Stimulated activated CD4-positive, alpha-beta T cell treated with anti-CD3 and anti-CD28 coated beads, Interleukin-2, amount 100 ng/mL, for 24 hours (primary cell): ENCODE results near the gene KAT2B.
A peak's percentile ranks its signal among the peaks of the same experiment; 100 is the strongest.

Experiments
- DNase-seq, 2 donors: peaks; one replicate each; pipeline ENCODE4 v3.0.0-alpha.2; 2020

Gene KAT2B

DNA sequence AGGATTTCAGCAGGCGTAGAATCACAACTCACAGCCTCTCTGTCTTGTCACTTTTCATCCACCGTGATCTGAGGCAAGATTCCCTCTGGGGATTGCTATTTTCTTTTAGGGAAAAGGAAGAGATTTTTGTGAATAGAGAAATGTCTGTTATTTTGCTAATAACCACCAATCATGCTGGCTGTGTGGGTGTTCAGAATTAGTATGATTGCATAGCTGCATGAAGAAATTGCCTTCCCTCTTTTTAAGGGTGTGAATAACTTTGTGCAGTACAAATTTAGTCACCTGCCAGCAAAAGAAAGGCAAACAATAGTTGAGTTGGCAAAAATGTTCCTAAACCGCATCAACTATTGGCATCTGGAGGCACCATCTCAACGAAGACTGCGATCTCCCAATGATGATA, 60.8 kb downstream of the KAT2B start:
- DNase-seq = no peak

DNA sequence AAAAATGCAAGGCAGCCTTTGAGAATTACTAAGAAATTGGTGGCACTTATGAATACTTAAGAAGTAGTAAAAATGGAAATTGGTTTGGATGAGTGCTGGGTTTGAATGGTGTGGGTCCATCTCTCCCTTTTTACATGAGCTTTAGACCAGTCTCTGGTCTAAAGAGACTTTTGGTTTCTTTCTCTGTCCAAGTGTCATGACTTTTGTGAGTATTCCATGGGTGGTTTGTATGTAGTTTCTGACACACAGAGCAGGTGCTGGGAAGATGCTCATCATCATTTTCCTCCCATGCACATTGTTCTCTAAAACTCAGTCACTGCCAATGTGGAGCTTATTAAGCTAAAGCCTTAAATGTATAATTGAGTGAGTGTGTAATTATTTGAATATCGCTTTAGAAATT, 63.5 kb downstream of the KAT2B start:
- no peak for DNase-seq

- DNase-seq = peak; percentile 49 to 54
Observed at GRCh38 chr3:20104167-20104661, 64.0 kb downstream of the KAT2B start.

DNA sequence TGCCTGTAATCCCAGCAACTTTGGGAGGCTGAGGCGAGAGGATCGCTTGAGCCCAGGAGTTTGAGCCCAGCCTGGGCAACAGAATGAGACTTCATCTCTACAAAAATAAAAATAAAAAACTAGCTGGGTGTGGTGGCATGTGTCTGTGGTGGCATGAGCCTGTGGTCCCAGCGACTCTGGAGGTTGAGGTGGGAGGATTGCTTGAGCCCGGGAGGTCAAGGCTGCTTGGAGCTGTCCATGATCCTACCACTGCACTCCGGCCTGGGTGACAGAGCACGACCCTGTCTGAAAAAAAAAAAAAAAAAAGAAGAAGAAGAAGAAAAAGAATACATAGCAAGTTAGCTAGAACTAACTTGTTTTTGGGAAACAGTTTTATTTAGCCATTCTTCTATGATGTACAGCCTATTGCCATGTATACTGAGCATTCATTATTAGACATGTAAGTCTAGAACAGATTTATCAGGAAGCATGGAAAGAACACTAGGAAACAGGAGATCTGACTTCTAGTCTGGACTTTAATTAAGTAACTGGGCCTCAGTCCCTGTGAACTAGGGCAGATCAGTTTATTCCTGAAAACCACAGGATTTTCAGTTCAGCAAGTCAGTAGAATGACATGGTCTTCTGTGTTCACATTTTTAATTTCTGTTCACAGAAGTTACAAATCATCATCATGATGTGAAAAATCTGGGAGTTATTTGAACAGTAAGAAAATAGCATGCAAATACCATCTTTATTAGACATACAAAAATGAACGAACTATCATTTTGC, 65.5 kb downstream of the KAT2B start:
- DNase-seq = no peak

GRCh38 chr3:20107722-20108121, 67.5 kb downstream of the KAT2B start:
- no peak for DNase-seq

DNA sequence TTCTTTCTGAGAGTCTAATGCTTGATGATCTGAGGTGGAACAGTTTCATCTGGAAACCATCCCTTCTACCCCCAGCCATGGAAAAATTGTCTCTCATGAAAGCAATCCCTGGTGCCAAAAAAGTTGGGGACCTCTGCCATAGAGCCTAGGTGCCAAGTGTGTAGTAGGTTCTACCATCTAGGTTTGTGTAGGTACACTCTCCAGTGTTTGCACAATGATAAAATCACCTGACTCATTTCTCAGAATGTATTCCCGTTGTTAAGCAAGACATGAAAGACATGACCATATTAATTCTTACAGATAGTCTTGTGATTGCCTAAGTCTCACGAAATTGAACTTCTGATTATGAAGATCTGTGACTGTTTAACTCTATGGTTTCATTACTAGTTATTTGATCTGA, 68.6 kb downstream of the KAT2B start:
- no peak for DNase-seq

DNA sequence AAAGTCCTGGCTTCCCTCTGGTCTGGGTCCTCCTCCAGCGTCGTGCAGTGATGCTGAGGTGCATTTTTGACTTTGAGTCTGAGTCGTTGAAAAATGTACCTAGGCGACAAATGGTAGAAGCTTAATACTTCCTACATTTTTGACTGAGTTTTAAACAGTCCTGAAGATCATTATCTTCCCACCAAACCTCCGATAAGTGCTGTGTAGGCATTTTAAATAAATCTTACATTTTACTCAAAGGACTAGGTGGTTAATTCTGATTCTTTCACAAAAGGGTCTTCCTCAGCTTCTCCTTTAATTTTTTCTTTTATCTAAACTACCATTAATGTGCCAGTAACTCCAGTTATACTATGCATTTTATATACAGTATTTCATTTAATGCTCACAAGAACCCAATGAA, 70.6 kb downstream of the KAT2B start:
- no peak for DNase-seq

GRCh38 chr3:20111836-20112235, 71.6 kb downstream of the KAT2B start:
- no peak for DNase-seq

- DNase-seq = no peak
Observed at GRCh38 chr3:20121088-20121487, 80.8 kb downstream of the KAT2B start.

DNA sequence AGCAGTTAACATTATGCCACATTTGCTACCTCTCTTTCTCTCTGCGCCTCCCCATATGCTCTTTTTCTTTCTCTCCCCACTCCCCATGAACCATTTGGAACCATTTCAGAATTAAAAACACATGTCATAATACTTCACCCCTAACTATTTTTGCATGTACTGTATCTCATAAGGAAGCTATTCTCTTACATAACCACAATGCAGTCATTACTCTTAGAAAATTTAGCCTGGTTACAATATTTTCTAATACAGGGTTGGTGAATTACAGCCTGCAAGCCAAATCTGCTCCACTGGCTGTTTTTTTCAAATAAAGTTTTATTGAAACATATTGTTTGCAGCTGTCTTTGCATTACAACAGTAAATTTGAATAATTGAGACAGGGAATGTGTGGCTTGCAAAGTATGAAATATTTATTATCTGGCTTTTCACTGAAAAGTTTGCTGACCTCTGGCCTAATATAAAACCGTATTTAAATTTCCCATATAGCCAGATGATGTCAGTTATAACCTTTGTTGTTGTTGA, 82.9 kb downstream of the KAT2B start:
- no peak for DNase-seq

DNA sequence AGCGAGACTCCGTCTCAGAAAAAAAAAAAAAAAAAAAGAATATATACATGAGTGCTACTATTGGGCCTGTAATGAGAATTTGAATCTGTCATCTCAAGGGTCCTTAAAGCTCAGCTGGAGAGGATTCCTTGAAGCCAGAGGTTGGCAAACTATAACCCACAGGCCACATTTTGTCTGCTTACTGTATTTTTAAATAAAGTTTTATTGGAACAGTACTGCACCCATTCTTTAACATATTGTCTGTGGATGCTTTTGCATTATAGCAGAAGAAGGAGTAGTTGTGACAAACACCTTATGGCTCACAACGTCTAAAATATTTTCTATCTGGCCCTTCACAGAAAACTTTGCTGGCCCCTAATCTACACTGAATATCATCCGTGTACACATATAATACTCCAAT, 85.0 kb downstream of the KAT2B start:
- no peak for DNase-seq

- no peak for DNase-seq
Observed at GRCh38 chr3:20125897-20126296, 85.7 kb downstream of the KAT2B start.

DNA sequence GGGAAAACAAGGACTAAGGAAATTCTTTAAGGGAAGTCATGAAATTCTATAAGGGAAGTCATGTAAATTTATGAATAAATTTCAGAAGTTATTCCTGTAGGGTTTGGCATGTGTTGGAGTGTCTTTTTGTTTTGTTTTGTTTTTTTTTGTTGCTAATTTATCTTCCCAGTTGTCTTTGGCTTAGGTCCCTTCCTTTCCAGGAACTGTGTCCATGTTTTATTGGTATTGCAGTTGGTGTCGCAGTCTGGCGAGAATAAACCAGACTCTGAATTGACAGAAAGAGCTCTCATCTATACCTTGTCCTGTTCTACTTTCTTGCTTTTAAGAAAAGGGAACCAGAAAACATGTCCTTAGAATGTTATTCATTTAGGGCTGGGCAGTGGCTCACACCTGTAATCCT, 88.1 kb downstream of the KAT2B start:
- DNase-seq = no peak

- DNase-seq = no peak
Observed at GRCh38 chr3:20130106-20130505, 89.9 kb downstream of the KAT2B start.

- no peak for DNase-seq
Observed at GRCh38 chr3:20136231-20136630, 96.0 kb downstream of the KAT2B start.

- no peak for DNase-seq
Observed at GRCh38 chr3:20137647-20138046, 97.4 kb downstream of the KAT2B start.

DNA sequence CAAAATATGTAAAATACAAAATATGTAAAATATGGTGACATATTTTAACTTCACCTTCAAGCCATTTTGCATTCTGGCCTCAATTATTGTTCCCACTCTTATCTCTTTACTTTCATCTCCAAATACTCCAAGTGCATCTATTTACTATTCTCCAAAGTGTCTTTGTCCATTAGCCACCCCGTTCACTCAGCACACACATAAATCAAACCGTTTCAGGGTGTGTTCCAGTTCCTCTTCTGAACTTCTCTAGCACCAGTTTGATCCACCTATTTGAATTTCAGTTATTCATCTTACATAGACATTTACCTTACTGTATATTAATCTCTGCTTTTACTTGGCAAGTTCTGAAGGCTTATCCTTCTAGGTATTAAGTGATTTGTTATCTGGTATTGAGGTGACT, 100.6 kb downstream of the KAT2B start:
- no peak for DNase-seq

DNA sequence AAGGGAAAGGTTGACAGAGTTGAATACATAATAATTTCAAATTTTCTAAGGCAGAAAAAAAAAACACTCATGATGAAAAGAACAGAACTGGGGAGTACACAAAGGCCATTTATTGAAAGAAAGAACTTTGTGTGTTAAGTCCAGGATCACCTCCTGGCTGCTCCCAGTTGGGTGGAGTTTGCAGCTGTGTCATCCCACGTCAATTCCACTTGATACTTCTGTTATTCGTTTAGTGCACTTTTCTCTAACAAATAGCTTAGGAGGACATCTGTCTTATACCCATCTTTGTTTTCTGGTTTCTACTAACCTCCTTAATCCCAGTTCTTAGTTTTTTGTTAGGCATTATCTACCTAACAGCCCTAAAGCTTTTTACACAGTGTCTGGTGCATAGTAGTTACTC, 101.1 kb downstream of the KAT2B start:
- DNase-seq = no peak

DNA sequence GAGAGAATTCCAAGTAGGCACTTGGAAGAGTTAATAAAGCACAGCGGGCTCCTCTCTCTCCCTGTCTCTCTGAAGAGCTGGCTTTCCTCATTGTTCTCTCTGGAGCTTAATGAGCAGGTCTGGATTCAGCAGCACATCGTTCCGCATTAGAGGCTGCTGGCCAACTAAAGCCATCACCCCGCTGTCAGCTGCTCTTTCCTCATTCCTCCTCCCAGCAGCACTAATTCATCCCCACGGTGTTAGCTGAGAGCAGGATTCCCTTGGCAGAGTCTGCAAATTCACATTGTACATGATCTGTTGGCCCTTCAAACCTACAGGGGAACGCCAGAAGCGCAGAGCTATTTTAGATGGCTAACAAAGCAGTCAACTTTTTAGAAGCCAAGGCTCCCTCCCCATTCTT, 101.6 kb downstream of the KAT2B start:
- DNase-seq = no peak

DNA sequence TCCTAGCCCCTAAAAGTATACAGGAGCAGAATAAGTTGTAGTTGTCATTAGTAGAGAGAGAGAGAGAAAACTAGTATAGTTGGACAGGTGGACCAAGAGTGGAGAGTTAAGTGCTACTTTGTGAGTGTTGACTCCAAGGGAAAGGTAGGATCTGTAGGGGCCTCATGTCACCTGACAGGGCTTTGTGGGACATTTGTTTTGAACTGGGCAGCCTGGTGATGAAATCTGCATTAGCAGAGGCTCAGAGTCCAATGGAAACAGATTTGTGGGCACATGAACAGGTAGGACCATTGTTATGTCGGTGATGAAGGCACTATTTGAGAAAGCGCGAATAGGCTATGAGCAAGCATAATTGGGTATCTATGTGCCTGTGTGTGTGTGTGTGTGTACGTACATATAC, 102.3 kb downstream of the KAT2B start:
- DNase-seq = no peak

GRCh38 chr3:20143519-20143918, 103.3 kb downstream of the KAT2B start:
- no peak for DNase-seq

- DNase-seq = no peak
Observed at GRCh38 chr3:20145874-20146273, 105.6 kb downstream of the KAT2B start.

DNA sequence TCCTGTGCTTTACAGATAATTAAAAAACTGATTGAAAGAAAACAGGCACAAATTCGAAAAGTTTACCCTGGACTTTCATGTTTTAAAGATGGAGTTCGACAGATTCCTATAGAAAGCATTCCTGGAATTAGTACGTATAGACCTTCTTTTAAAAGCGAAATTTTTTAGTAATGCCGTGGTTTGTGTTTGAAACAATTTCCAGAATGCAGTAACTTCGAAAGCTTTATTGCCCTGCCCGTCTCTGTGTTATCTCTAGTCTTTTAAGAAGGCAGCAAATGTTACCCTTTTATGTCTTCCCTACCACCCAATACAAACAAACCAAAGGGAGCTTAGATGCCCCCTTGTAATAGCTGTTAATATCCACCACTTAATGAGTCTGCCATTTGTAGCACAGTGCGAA, 106.1 kb downstream of the KAT2B start:
- DNase-seq = no peak

DNA sequence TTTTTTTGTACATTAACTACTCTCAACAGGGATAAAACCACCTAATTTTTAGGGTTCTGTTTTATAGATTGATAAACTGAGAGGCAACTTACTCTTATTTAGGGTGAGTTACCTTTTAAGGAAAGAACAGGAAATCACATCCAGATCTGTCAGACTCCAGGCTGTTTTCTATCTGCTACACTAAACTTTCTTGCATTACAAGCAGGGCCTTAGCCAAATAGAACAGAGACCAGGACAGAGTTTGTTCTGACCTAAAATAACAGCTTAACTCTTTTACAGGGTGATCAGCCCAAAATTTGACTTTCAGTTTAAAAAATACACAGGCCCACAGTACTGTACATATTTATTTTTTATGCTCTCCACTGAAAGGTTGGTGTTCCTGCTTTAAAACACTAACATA, 107.1 kb downstream of the KAT2B start:
- no peak for DNase-seq

- no peak for DNase-seq
Observed at GRCh38 chr3:20148466-20148865, 108.2 kb downstream of the KAT2B start.
